Measurements from ENCODE around the gene GPR141. TPM values are rescaled to one million over a fixed set of nuclear protein-coding genes. Genes with fewer than 3 reads are reported as not detected.

Gene GPR141
- total RNA-seq, 2 experiments from 2014 or later: not detected

GRCh38 chr7:37642028-37642540 is 41.5 kb upstream of the GPR141 start:
- no peaks in the 10 kb centered on the region for H3K9me3 ChIP-seq (ENCODE audit: low read length)
- H3K36me3 ChIP-seq (ENCODE audit: insufficient read depth, low read length): no peaks in the 10 kb centered on the region
- no peaks in the 10 kb centered on the region for H3K79me2 ChIP-seq (ENCODE audit: insufficient read depth, low read depth, low read length)
- no peak for DNase-seq (ENCODE audit: low spot score)
- H3K9me2 ChIP-seq (ENCODE audit: insufficient read depth, low read length): no peaks in the 10 kb centered on the region
- no peak for TF ChIP-seq CTCF (conservative IDR thresholded peaks at IDR 0.05; ENCODE audit: low read length)
- TF ChIP-seq EZH2phosphoT487 (IDR thresholded peaks at IDR 0.05; ENCODE audit: borderline replicate concordance, low read depth, low read length): no peak
- H3K4me2 ChIP-seq (ENCODE audit: low read length): no peak overlapping the region
- H3K27ac ChIP-seq (ENCODE audit: low read depth, low read length, poor library complexity, severe bottlenecking): no peak overlapping the region
- no peaks in the 10 kb centered on the region for H3K4me1 ChIP-seq (ENCODE audit: insufficient read depth, low read length, poor library complexity, severe bottlenecking)
- BruUV-seq (replicated peaks): no TSS peak
- H2AFZ ChIP-seq (ENCODE audit: low read length): no peak overlapping the region
- no peaks in the 10 kb centered on the region for H4K20me1 ChIP-seq (ENCODE audit: insufficient read depth, low read length)
- CTCF ChIA-PET (ENCODE audit: unreplicated experiment): no interaction called here
- intact Hi-C loops (cut with micrococcal nuclease; ENCODE audit: unreplicated experiment): no loop called here
- H3K4me3 ChIP-seq (ENCODE audit: low read depth, low read length, poor library complexity, severe bottlenecking): no peak overlapping the region
- POLR2A ChIA-PET: interaction anchor here (0.8 kb wide), 2 partner anchors 10 to 75 kb away, joined by 3 to 5 read pairs; no protein-coding TSS in a partner anchor

- no peak for DNase-seq (ENCODE audit: low spot score)
- no peaks in the 10 kb centered on the region for H3K9me2 ChIP-seq (ENCODE audit: insufficient read depth, low read length)
- ChIA-PET CTCF (ENCODE audit: unreplicated experiment) (no interaction called here), POLR2A (no interaction called here)
- no peaks in the 10 kb centered on the region for H3K4me1 ChIP-seq (ENCODE audit: insufficient read depth, low read length, poor library complexity, severe bottlenecking)
- TF ChIP-seq CTCF (conservative IDR thresholded peaks at IDR 0.05; ENCODE audit: low read length) (no peak), EZH2phosphoT487 (IDR thresholded peaks at IDR 0.05; ENCODE audit: borderline replicate concordance, low read depth, low read length) (no peak)
- no peak overlapping the region for H3K27ac ChIP-seq (ENCODE audit: low read depth, low read length, poor library complexity, severe bottlenecking)
- H3K4me2 ChIP-seq (ENCODE audit: low read length): no peak overlapping the region
- intact Hi-C loops (cut with micrococcal nuclease; ENCODE audit: unreplicated experiment): no loop called here
- no peaks in the 10 kb centered on the region for H3K36me3 ChIP-seq (ENCODE audit: insufficient read depth, low read length)
- H3K4me3 ChIP-seq (ENCODE audit: low read depth, low read length, poor library complexity, severe bottlenecking): no peak overlapping the region
- H3K79me2 ChIP-seq (ENCODE audit: insufficient read depth, low read depth, low read length): no peaks in the 10 kb centered on the region
- no peaks in the 10 kb centered on the region for H3K9me3 ChIP-seq (ENCODE audit: low read length)
- no peaks in the 10 kb centered on the region for H4K20me1 ChIP-seq (ENCODE audit: insufficient read depth, low read length)
- BruUV-seq (replicated peaks): no TSS peak
- no peak overlapping the region for H2AFZ ChIP-seq (ENCODE audit: low read length)
Observed at GRCh38 chr7:37643876-37644275, 39.7 kb upstream of the GPR141 start.

GRCh38 chr7:37645282-37646050 is 38.1 kb upstream of the GPR141 start:
- TF ChIP-seq CTCF (conservative IDR thresholded peaks at IDR 0.05; ENCODE audit: low read length) (no peak), EZH2phosphoT487 (IDR thresholded peaks at IDR 0.05; ENCODE audit: borderline replicate concordance, low read depth, low read length) (no peak)

More at GRCh38 chr7:37645282-37646050, 38.1 kb upstream of the GPR141 start:
- H3K9me3 ChIP-seq (ENCODE audit: low read length): no peaks in the 10 kb centered on the region
- H3K4me1 ChIP-seq (ENCODE audit: insufficient read depth, low read length, poor library complexity, severe bottlenecking): no peaks in the 10 kb centered on the region
- H3K79me2 ChIP-seq (ENCODE audit: insufficient read depth, low read depth, low read length): no peaks in the 10 kb centered on the region
- H2AFZ ChIP-seq (ENCODE audit: low read length): no peak overlapping the region
- H3K4me2 ChIP-seq (ENCODE audit: low read length): no peak overlapping the region
- no peak overlapping the region for H3K4me3 ChIP-seq (ENCODE audit: low read depth, low read length, poor library complexity, severe bottlenecking)
- ChIA-PET CTCF (ENCODE audit: unreplicated experiment) (no interaction called here), POLR2A (interaction anchor here (0.6 kb wide), 1 partner anchor 51 kb away, joined by 3 read pairs; no protein-coding TSS in a partner anchor)
- H3K27ac ChIP-seq (ENCODE audit: low read depth, low read length, poor library complexity, severe bottlenecking): no peak overlapping the region
- no TSS peak for BruUV-seq (replicated peaks)
- no peaks in the 10 kb centered on the region for H3K9me2 ChIP-seq (ENCODE audit: insufficient read depth, low read length)
- no peaks in the 10 kb centered on the region for H3K36me3 ChIP-seq (ENCODE audit: insufficient read depth, low read length)
- no peaks in the 10 kb centered on the region for H4K20me1 ChIP-seq (ENCODE audit: insufficient read depth, low read length)
- intact Hi-C loops (cut with micrococcal nuclease; ENCODE audit: unreplicated experiment): no loop called here
- DNase-seq (ENCODE audit: low spot score): no peak
